Caco-2 (cell line): Measurements from ENCODE around the gene PCK2. TPM values are rescaled to one million over a fixed set of nuclear protein-coding genes. Genes with fewer than 3 reads are reported as not detected.

Experiments used
- BruUV-seq: library from RNA; stranded (reverse); fragments of 400-500 nt; replicated peaks from 2 replicates; lab custom pipeline; 2021; lab: Mats Ljungman, UMichigan
- CTCF ChIA-PET: fragments of 300-600 bp; sonication (Branson Sonifier 250); formaldehyde crosslinking; loops from one replicate; lab custom pipeline; 2022; ENCODE audit warnings: antibody characterized with exemption; lab: Charles Lee
- POLR2A ChIA-PET: fragments of 300-600 bp; sonication (Branson Sonifier 250); formaldehyde crosslinking; loops from one replicate; lab custom pipeline; 2022; ENCODE audit warnings: antibody characterized with exemption; lab: Charles Lee
- DNase-seq, 2 experiments: peaks; one replicate each; pipeline versions ENCODE4 v3.0.0 to v3.0.0-alpha.2; 2020 to 2022
- H3K27me3 ChIP-seq: replicated peaks from 2 replicates; pipeline ENCODE4 v1.6.0; 2011; ENCODE audit warnings: low read length; ENCODE audit not compliant: control insufficient read depth, insufficient read depth
- H3K36me3 ChIP-seq: 2 replicates; pipeline ENCODE4 v1.5.1; 2011; ENCODE audit warnings: low read length; ENCODE audit not compliant: control insufficient read depth, insufficient read depth
- H3K4me1 ChIP-seq: fragments of 250-450 bp; sonication (Bioruptor Pico); 2 replicates; pipeline ENCODE4 v1.5.1; 2020; ENCODE audit warnings: mild to moderate bottlenecking
- H3K4me3 ChIP-seq: 2 replicates; pipeline ENCODE4 v1.5.1; 2011; ENCODE audit warnings: low read depth, mild to moderate bottlenecking, control low read depth, low read length
- H3K9me3 ChIP-seq: fragments of 250-450 bp; sonication (Bioruptor Pico); 2 replicates; pipeline ENCODE4 v1.5.1; 2020; ENCODE audit warnings: mild to moderate bottlenecking, moderate library complexity
- H3K27ac Mint-ChIP-seq: one replicate; pipeline ENCODE4 v1.8.0; 2022; ENCODE audit warnings: mixed read lengths; ENCODE audit not compliant: unreplicated experiment
- H3K27me3 Mint-ChIP-seq: one replicate; pipeline ENCODE4 v1.8.0; 2022; ENCODE audit warnings: mixed read lengths; ENCODE audit not compliant: insufficient read depth, unreplicated experiment
- H3K36me3 Mint-ChIP-seq: one replicate; pipeline ENCODE4 v1.8.0; 2022; ENCODE audit warnings: mild to moderate bottlenecking, mixed read lengths; ENCODE audit not compliant: insufficient read depth, unreplicated experiment
- H3K4me1 Mint-ChIP-seq: one replicate; pipeline ENCODE4 v1.8.0; 2022; ENCODE audit warnings: low read depth, mixed read lengths; ENCODE audit not compliant: unreplicated experiment
- H3K4me3 Mint-ChIP-seq: one replicate; pipeline ENCODE4 v1.8.0; 2022; ENCODE audit warnings: mild to moderate bottlenecking, moderate library complexity, mixed read lengths; ENCODE audit not compliant: unreplicated experiment
- H3K9me3 Mint-ChIP-seq: one replicate; pipeline ENCODE4 v1.8.0; 2022; ENCODE audit warnings: mixed read lengths; ENCODE audit not compliant: unreplicated experiment
- intact Hi-C: fragments of 100-400 bp; cut with micrococcal nuclease; formaldehyde crosslinking; loops from one replicate; pipeline ENCODE4 v1.10.0; 2022; ENCODE audit not compliant: unreplicated experiment
- total RNA-seq: library from RNA; stranded (reverse); gene quantifications from 2 replicates; pipeline ENCODE4 v1.2.3, GENCODE V29; 2022
- TF ChIP-seq, protein P1 (sequence below), 2 experiments: fragments of 200-600 bp in 1 of 2; IDR thresholded peaks; 1 replicate in 1 of 2; 2 replicates in 1 of 2; pipeline versions ENCODE4 v1.5.1 to v1.8.0; 2011 to 2022; ENCODE audit warnings: antibody characterized with exemption in 1 of 2, control low read depth in 1 of 2, inconsistent platforms in 1 of 2, low read depth in 1 of 2, low read length in 1 of 2, mild to moderate bottlenecking in 1 of 2, moderate library complexity in 1 of 2; ENCODE audit not compliant: insufficient read depth in 1 of 2, severe bottlenecking in 1 of 2, unreplicated experiment in 1 of 2

PCK2 gene
- total RNA-seq, 1 experiment from 2014 or later, result 146 TPM

- Histone ChIP-seq H3K4me3 (no peak overlapping the region), H3K36me3 (no peaks in the 10 kb centered on the region), H3K9me3 (no peaks in the 10 kb centered on the region), H3K27me3 (no peaks in the 10 kb centered on the region), H3K4me1 (peaks cover 14% of the 10 kb centered on the region; the same call in 1 of the 2 replicates)
- BruUV-seq, result no TSS peak
- Mint-ChIP-seq H3K9me3 (no peaks in the 10 kb centered on the region), H3K27ac (no peak overlapping the region), H3K27me3 (no peaks in the 10 kb centered on the region), H3K4me3 (no peak overlapping the region), H3K4me1 (peaks cover 6% of the 10 kb centered on the region), H3K36me3 (no peaks in the 10 kb centered on the region)
- intact Hi-C loops, result no loop called here
- CTCF ChIA-PET, result interaction anchor here (0.7 to 1.2 kb wide), 3 partner anchors 8 to 50 kb away, joined by 3 read pairs; partner anchors contain the start of genes DCAF11 and NRL
- TF ChIP-seq, protein P1, sequence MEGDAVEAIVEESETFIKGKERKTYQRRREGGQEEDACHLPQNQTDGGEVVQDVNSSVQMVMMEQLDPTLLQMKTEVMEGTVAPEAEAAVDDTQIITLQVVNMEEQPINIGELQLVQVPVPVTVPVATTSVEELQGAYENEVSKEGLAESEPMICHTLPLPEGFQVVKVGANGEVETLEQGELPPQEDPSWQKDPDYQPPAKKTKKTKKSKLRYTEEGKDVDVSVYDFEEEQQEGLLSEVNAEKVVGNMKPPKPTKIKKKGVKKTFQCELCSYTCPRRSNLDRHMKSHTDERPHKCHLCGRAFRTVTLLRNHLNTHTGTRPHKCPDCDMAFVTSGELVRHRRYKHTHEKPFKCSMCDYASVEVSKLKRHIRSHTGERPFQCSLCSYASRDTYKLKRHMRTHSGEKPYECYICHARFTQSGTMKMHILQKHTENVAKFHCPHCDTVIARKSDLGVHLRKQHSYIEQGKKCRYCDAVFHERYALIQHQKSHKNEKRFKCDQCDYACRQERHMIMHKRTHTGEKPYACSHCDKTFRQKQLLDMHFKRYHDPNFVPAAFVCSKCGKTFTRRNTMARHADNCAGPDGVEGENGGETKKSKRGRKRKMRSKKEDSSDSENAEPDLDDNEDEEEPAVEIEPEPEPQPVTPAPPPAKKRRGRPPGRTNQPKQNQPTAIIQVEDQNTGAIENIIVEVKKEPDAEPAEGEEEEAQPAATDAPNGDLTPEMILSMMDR (IDR thresholded peaks at IDR 0.05; ENCODE audit: insufficient read depth in 1 of 2, low read depth in 1 of 2, low read length in 1 of 2, severe bottlenecking in 1 of 2, unreplicated experiment in 1 of 2), result no peak
- DNase-seq, result no peak
- POLR2A ChIA-PET, result no interaction called here
These were observed 29.9 kb upstream of the PCK2 start for GRCh38 chr14:24064091-24064795.

DNA sequence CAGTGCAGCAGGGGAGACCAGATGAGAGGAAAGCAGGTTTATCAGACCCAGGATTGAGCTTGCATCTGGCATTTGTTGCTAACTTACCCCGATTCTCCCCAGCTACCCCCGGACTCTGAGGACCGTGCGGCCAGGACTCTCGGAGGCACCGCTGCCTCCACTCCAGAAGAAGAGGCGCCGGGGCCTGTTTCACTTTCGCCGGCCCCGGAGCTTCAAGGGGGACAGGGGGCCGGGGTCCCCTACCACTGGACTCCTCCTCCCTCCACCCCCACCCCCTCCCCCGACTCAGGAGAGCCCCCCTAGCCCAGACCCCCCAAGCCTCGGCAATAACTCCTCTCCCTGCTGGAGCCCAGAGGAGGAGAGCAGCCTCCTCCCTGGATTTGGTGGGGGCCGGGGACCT, 29.3 kb upstream of the PCK2 start:
- Histone ChIP-seq H3K4me3 (no peak overlapping the region), H3K9me3 (no peaks in the 10 kb centered on the region), H3K36me3 (no peaks in the 10 kb centered on the region), H3K4me1 (peaks cover 14% of the 10 kb centered on the region; the same call in 1 of the 2 replicates), H3K27me3 (no peaks in the 10 kb centered on the region)
- DNase-seq, result no peak
- Mint-ChIP-seq H3K9me3 (no peaks in the 10 kb centered on the region), H3K4me1 (peaks cover 6% of the 10 kb centered on the region), H3K4me3 (no peak overlapping the region), H3K36me3 (no peaks in the 10 kb centered on the region), H3K27me3 (no peaks in the 10 kb centered on the region), H3K27ac (no peak overlapping the region)
- intact Hi-C loops, result loop anchor here (5.0 kb wide), 1 partner anchor 688 kb away; the partner anchor contains the start of gene CMTM5
- TF ChIP-seq, protein P1 (IDR thresholded peaks at IDR 0.05; ENCODE audit: insufficient read depth in 1 of 2, low read depth in 1 of 2, low read length in 1 of 2, severe bottlenecking in 1 of 2, unreplicated experiment in 1 of 2), result no peak
- BruUV-seq, result no TSS peak
- CTCF ChIA-PET, result interaction anchor here (0.7 to 1.2 kb wide), 3 partner anchors 9 to 50 kb away, joined by 3 read pairs; partner anchors contain the start of genes DCAF11 and NRL
- POLR2A ChIA-PET, result no interaction called here

GRCh38 chr14:24065408-24065807, 28.7 kb upstream of the PCK2 start:
- DNase-seq, result no peak
- TF ChIP-seq, protein P1 (IDR thresholded peaks at IDR 0.05; ENCODE audit: insufficient read depth in 1 of 2, low read depth in 1 of 2, low read length in 1 of 2, severe bottlenecking in 1 of 2, unreplicated experiment in 1 of 2), result no peak
- CTCF ChIA-PET, result interaction anchor here (0.7 to 1.2 kb wide), 2 partner anchors 10 to 43 kb away, joined by 3 read pairs; no protein-coding TSS in a partner anchor
- no peaks in the 10 kb centered on the region for H3K9me3 Mint-ChIP-seq
- peaks cover 6% of the 10 kb centered on the region for H3K4me1 Mint-ChIP-seq
- intact Hi-C loops, result loop anchor here (5.0 kb wide), 1 partner anchor 688 kb away; the partner anchor contains the start of gene CMTM5
- H3K27ac Mint-ChIP-seq, result no peak overlapping the region
- no peak overlapping the region for H3K4me3 Mint-ChIP-seq
- no peaks in the 10 kb centered on the region for H3K27me3 Mint-ChIP-seq
- H3K27me3 ChIP-seq, result no peaks in the 10 kb centered on the region
- no peaks in the 10 kb centered on the region for H3K36me3 ChIP-seq
- no peak overlapping the region for H3K4me3 ChIP-seq
- POLR2A ChIA-PET, result no interaction called here
- BruUV-seq, result no TSS peak
- H3K9me3 ChIP-seq, result no peaks in the 10 kb centered on the region
- peaks cover 14% of the 10 kb centered on the region; the same call in 1 of the 2 replicates for H3K4me1 ChIP-seq
- H3K36me3 Mint-ChIP-seq, result no peaks in the 10 kb centered on the region
